ENCODE measurements around the gene PCDHGA10. TPM values are rescaled to one million over a fixed set of nuclear protein-coding genes. Genes with fewer than 3 reads are reported as not detected.

PCDHGA10 gene
- total and polyA plus RNA-seq, 9 of the 15 experiments (the other 6 are each of a cell fraction or from before 2014, with no cell fraction given), result 0.01 to 0.11 (median 0.05) TPM

DNA sequence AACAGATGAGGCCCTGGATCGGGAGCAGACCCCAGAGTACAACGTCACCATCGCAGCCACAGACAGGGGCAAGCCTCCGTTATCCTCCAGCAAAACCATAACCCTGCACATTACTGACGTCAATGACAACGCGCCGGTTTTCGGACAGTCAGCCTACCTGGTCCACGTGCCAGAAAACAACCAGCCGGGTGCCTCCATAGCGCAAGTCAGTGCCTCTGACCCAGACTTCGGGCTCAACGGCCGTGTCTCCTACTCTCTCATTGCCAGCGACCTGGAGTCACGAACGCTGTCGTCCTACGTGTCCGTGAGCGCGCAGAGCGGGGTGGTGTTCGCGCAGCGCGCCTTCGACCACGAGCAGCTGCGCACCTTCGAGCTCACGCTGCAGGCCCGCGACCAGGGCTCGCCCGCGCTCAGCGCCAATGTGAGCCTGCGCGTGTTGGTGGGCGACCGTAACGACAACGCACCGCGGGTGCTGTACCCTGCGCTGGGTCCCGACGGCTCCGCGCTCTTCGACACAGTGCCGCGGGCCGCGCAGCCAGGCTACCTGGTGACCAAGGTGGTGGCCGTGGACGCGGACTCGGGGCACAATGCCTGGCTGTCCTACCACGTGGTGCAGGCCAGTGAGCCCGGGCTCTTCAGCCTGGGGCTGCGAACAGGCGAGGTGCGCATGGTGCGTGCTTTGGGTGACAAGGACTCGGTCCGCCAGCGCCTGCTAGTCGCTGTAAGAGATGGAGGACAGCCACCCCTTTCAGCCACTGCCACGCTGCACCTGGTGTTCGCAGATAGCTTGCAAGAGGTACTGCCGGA, 6.5 kb downstream of the PCDHGA10 start:
- TF ChIP-seq, protein P1, sequence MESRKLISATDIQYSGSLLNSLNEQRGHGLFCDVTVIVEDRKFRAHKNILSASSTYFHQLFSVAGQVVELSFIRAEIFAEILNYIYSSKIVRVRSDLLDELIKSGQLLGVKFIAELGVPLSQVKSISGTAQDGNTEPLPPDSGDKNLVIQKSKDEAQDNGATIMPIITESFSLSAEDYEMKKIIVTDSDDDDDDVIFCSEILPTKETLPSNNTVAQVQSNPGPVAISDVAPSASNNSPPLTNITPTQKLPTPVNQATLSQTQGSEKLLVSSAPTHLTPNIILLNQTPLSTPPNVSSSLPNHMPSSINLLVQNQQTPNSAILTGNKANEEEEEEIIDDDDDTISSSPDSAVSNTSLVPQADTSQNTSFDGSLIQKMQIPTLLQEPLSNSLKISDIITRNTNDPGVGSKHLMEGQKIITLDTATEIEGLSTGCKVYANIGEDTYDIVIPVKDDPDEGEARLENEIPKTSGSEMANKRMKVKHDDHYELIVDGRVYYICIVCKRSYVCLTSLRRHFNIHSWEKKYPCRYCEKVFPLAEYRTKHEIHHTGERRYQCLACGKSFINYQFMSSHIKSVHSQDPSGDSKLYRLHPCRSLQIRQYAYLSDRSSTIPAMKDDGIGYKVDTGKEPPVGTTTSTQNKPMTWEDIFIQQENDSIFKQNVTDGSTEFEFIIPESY (CRISPR knock-in tag; IDR thresholded peaks at IDR 0.05), result 0 out of 2 replicates have a peak, but pooled peaks have one; percentile 8
- TF ChIP-seq ZNF347 (CRISPR knock-in tag; IDR thresholded peaks at IDR 0.05; ENCODE audit: low read depth), result no peak
- 0 out of 2 replicates have a peak, but pooled peaks have one; percentile 11 for TF ChIP-seq ZNF184 (CRISPR knock-in tag; IDR thresholded peaks at IDR 0.05)
- BruUV-seq (replicated peaks), result no TSS peak
- peaks cover 0 to 30% of the 10 kb centered on the region in 2 experiments; a peak in 2 of 5 replicates for H3K4me1 ChIP-seq (replicated peaks in 1 of 2; ENCODE audit: control insufficient read depth in 2 of 2, insufficient read depth in 2 of 2, low read length in 2 of 2)
- in situ Hi-C loops (cut with MboI) (no loop called here), intact Hi-C loops (cut with micrococcal nuclease) (no loop called here)
- WGBS (ENCODE audit: insufficient coverage, low coverage, missing lambda C conversion rate), result 49% methylated on average over 52 of the region's 74 CpGs
- no peak overlapping the region for H3K27ac ChIP-seq (ENCODE audit: extremely low read depth, low read depth, low read length)
- H3K9me1 ChIP-seq (ENCODE audit: control insufficient read depth, insufficient read depth, low read length), result no peaks in the 10 kb centered on the region
- H3K36me3 ChIP-seq (ENCODE audit: control insufficient read depth, insufficient read depth, low read length), result no peaks in the 10 kb centered on the region
- no peak overlapping the region for H3K4me3 ChIP-seq
- 0 out of 2 replicates have a peak, but pooled peaks cover 1% of the 10 kb centered on the region for H3K9me3 ChIP-seq (replicated peaks; ENCODE audit: control insufficient read depth, insufficient read depth, low read depth, low read length)
- no peaks in the 10 kb centered on the region for H3K79me2 ChIP-seq (ENCODE audit: control insufficient read depth, insufficient read depth, low read length)
- H3K27me3 ChIP-seq (ENCODE audit: control insufficient read depth in 2 of 2, insufficient read depth in 2 of 2, low read length in 2 of 2), result peaks cover 3 to 45% of the 10 kb centered on the region in 2 experiments; a peak in 3 of 5 replicates
- no peak for FAIRE-seq
- H3K4me2 ChIP-seq (ENCODE audit: insufficient read depth, low read length), result no peak overlapping the region
- no peak overlapping the region for H2AFZ ChIP-seq (ENCODE audit: low read depth, low read length)
- ChIA-PET CTCF (ENCODE audit: low intra/inter-chr PET ratio) (interaction anchor here (2.0 kb wide), 1 partner anchor 105 kb away, joined by 6 read pairs; no protein-coding TSS in a partner anchor), POLR2A (no interaction called here)
- no peaks in the 10 kb centered on the region for H4K20me1 ChIP-seq (replicated peaks; ENCODE audit: control insufficient read depth, insufficient read depth, low read length)
- H3K9ac ChIP-seq (ENCODE audit: insufficient read depth in 1 of 2, low read depth in 2 of 2, low read length in 2 of 2), result no peak overlapping the region
- DNase-seq (ENCODE audit: extremely low read depth in 1 of 4, low spot score in 3 of 4), result no peak
- no peak for ATAC-seq
